Stimulated activated CD8-positive, alpha-beta memory T cell treated with anti-CD3 and anti-CD28 coated beads, Interleukin-7, amount 100 ng/mL, for 24 hours (primary cell): Measurements from ENCODE around the gene HLCS.

ENCODE experiments used
- DNase-seq: peaks from one replicate; pipeline ENCODE4 v3.0.0-alpha.2; 2020; ENCODE audit warnings: low read depth

The HLCS gene

GRCh38 chr21:36701756-36702621 lies 264.5 kb downstream of the HLCS start:
- no peak for DNase-seq

GRCh38 chr21:36700971-36701755 lies 265.3 kb downstream of the HLCS start:
- no peak for DNase-seq
